ENCODE measurements around the gene HDGF.

DNA sequence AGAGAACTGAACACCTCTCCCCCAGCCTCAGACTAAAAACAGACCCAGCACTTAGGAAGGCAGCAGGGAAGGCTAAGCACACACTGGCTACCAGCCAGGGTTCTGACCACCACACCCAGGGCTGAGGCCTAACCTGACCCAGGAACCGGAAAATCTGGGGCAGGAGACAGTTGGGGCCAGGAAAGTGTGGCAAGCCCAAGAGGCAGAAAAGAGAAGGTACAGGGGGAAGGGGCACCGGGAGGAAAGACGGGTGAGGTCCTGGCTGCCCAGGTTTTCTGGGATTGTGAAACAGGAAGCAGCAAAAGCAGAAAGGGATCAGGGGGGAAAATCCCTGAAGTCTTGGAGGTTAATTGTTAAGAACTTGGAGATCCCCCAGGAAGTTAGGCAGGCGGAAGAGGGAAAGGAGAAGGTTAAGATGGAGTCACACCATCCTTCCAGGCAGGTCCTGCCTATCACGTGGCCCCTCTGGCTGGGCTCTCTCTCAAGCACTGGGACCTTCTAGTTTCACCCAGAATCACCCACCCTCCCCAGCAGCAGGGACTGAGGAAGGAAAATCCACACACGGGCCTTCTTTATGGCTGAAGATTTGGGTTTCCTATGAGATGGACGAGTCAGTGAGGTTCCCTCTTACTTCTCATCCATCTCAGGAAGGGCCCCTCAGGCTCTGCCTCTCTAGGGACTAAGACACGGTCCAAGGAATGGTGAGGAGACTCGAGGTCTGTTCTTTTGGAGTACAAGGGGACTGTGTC is 2.6 kb downstream of the HDGF start:
- TF ChIP-seq TARDBP (IDR thresholded peaks at IDR 0.05) = no peak
- no peak for TF ChIP-seq FOXA1 (IDR thresholded peaks at IDR 0.05)
- TF ChIP-seq FOXM1 (IDR thresholded peaks at IDR 0.05; ENCODE audit: borderline replicate concordance) = no peak
